SJSA1 (cell line): ENCODE results near the gene PRR22. TPM values are rescaled to one million over a fixed set of nuclear protein-coding genes. Genes with fewer than 3 reads are reported as not detected.
A peak's percentile ranks its signal among the peaks of the same experiment; 100 is the strongest.

Experiments
- DNase-seq, 2 experiments: peaks; one replicate each; pipeline ENCODE4 v3.0.0-alpha.2; 2015 to 2020; ENCODE audit warnings: low spot score in 2 of 2, low read depth in 1 of 2
- H3K27ac ChIP-seq: fragments of 250-450 bp; sonication (Bioruptor Pico); 2 replicates; pipeline ENCODE4 v1.5.1; 2020; ENCODE audit warnings: mild to moderate bottlenecking, moderate library complexity
- H3K27me3 ChIP-seq: fragments of 250-450 bp; sonication (Bioruptor Pico); replicated peaks from 2 replicates; pipeline ENCODE4 v1.5.1; 2020; ENCODE audit warnings: mild to moderate bottlenecking, moderate library complexity
- H3K36me3 ChIP-seq: fragments of 250-450 bp; sonication (Bioruptor Pico); 2 replicates; pipeline ENCODE4 v1.5.1; 2020; ENCODE audit warnings: mild to moderate bottlenecking
- H3K4me1 ChIP-seq: fragments of 250-450 bp; sonication (Bioruptor Pico); replicated peaks from 2 replicates; pipeline ENCODE4 v1.6.1; 2021; ENCODE audit warnings: mild to moderate bottlenecking
- H3K4me3 ChIP-seq: fragments of 250-450 bp; sonication (Bioruptor Pico); 2 replicates; pipeline ENCODE4 v1.5.1; 2020; ENCODE audit warnings: mild to moderate bottlenecking
- H3K9me3 ChIP-seq: fragments of 250-450 bp; sonication (Bioruptor Pico); replicated peaks from 2 replicates; pipeline ENCODE4 v1.5.1; 2020; ENCODE audit warnings: mild to moderate bottlenecking
- total RNA-seq: library from RNA; depleted of rRNA; stranded (reverse); fragments of >200 nt; shearing (Covaris generic); gene quantifications from 2 replicates; pipeline ENCODE4 v1.2.3, GENCODE V29; 2014; rRNA removed

Gene PRR22
- 0.76 and 2.0 TPM in 2 replicates for total RNA-seq

DNA sequence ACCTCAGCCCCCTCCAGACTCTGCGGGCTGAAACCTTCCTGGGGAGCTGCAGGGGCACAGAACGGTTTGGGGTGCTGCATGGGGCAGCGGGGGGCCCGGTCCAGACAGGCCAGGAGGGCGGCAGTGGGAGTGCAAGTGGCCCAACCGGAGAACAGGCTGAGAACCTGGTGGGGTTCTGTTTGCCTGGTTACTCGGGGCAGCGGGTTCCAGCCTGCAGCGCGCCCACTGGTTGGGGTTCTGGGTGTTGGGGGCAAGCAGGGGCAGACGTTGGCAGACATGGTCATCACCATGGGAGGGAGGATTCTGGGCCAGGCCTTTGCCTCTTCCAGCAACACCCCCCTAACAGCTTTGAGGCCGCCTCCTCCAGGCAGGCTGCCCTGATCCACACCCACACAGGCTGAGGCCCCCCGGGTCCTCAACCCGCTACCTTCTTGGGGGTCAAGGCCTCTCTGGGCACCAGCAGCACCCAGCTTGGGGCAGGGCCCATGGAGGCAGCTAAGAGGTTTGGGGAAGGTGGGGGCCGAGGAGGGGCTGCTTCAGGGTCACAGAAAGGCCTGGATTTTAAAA, at the start of gene PRR22:
PRR22 (minus strand) TSS at position 166 of the 567 bp plus-strand sequence; CDS start at position 80, 86 bp downstream.
- Histone ChIP-seq H3K9me3 (no peaks in the 10 kb centered on the region), H3K36me3 (peaks cover 58% of the 10 kb centered on the region), H3K4me3 (no peak within 1 kb of the TSS), H3K27ac (no peak within 1 kb of the TSS), H3K27me3 (no peaks in the 10 kb centered on the region), H3K4me1 (no peaks in the 10 kb centered on the region)
- DNase-seq: peak in 1 of 2 experiments; percentile 40

- H3K27me3 ChIP-seq: no peaks in the 10 kb centered on the region
Measured at GRCh38 chr19:5832527-5833216, 48.1 kb upstream of the PRR22 start.

GRCh38 chr19:5832061-5832460, 47.5 kb upstream of the PRR22 start:
- H3K4me1 ChIP-seq: peaks cover 8% of the 10 kb centered on the region
- no peaks in the 10 kb centered on the region for H3K36me3 ChIP-seq
- no peak for DNase-seq
- H3K27ac ChIP-seq: no peak overlapping the region
- H3K4me3 ChIP-seq: no peak overlapping the region
- no peaks in the 10 kb centered on the region for H3K9me3 ChIP-seq
- H3K27me3 ChIP-seq: no peaks in the 10 kb centered on the region

More at GRCh38 chr19:5832527-5833216, 48.1 kb upstream of the PRR22 start:
- Histone ChIP-seq H3K27ac (no peak overlapping the region), H3K4me1 (peaks cover 8% of the 10 kb centered on the region), H3K36me3 (no peaks in the 10 kb centered on the region), H3K9me3 (no peaks in the 10 kb centered on the region), H3K4me3 (no peak overlapping the region)
- DNase-seq: no peak

- no peak for DNase-seq
- Histone ChIP-seq H3K9me3 (no peaks in the 10 kb centered on the region), H3K27me3 (no peaks in the 10 kb centered on the region), H3K36me3 (no peaks in the 10 kb centered on the region), H3K4me1 (peaks cover 8% of the 10 kb centered on the region), H3K27ac (no peak overlapping the region), H3K4me3 (no peak overlapping the region)
Measured at GRCh38 chr19:5831159-5831558, 46.6 kb upstream of the PRR22 start.

GRCh38 chr19:5829567-5830310, 45.2 kb upstream of the PRR22 start:
- DNase-seq: no peak
- Histone ChIP-seq H3K4me3 (no peak overlapping the region), H3K27ac (no peak overlapping the region)

DNA sequence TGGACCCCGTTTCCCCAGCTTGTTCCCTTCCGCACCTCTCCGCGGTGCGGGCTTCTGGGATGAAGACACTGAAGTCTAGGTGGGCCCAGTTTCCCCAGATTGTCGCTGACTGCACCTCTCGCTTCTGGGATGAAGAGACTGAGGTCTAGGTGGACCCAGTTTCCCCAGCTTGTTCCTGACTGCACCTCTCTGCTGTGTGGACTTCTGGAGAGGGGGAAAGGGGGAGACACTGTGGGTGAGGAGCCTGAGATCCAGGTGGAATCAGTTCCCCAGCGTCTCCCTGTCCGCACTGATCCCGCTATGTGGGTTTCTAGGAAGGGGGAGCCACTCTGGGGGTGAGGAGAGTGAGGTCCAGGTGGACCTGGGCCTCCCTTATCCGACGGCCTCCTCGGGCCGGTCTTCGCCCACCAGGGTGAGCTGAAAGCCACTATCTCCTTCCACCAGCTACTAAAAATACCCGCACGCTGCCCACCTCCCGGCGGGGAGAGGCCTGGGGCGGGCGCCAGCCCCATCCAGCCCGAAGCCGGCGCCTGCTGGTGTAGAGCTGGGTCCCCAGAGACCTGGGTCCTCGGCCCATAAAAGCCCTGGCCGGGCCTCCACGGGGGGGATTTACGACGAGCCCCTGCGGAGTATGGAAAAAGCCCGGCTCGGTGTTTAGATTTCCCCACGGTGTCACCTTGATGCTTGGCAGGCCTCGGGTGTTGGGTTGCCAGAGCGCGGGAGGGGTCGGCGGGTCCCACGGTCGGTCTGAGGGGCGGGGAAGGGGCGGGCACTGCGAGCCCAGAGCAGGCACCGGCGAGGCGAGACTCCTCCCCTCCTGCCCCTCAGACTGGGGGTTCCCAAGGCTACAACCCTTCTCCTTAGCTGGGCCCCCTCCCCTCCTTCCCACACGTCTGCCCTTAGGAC, 44.4 kb upstream of the PRR22 start:
- DNase-seq: no peak
- H3K27ac ChIP-seq: no peak overlapping the region
- H3K9me3 ChIP-seq: no peaks in the 10 kb centered on the region

More at GRCh38 chr19:5829567-5830310, 45.2 kb upstream of the PRR22 start:
- Histone ChIP-seq H3K9me3 (no peaks in the 10 kb centered on the region), H3K4me1 (peaks cover 8% of the 10 kb centered on the region), H3K27me3 (no peaks in the 10 kb centered on the region), H3K36me3 (no peaks in the 10 kb centered on the region)

DNA sequence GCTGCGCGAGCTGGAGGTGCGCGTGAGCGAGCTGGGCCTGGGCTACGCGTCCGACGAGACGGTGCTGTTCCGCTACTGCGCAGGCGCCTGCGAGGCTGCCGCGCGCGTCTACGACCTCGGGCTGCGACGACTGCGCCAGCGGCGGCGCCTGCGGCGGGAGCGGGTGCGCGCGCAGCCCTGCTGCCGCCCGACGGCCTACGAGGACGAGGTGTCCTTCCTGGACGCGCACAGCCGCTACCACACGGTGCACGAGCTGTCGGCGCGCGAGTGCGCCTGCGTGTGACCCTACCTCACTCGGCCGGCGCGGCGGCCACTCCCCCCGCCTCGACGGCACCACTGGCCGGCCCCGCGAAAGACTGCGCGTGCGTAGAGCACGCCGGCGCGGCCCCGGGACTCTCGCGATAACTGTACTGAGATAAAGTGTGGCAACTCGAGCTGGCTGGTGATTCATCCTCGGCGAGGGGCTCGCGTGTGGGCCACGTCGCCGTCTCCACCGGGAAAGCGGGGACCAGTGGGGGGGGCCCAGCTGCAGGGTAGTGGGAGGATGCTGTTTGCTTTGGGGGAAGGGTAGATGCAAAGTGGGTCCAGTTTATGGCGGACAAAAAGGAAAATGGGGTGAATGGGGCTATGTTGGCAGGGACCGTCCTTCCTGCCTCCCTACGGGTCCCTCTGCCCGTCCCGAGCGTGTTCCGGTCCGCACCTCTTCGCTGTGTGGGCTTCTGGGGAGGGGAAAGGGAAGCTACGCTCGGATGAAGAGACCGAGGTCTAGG, 43.5 kb upstream of the PRR22 start:
- Histone ChIP-seq H3K27me3 (no peaks in the 10 kb centered on the region), H3K36me3 (no peaks in the 10 kb centered on the region), H3K27ac (no peak overlapping the region), H3K4me3 (peak overlapping the region; percentile 38), H3K4me1 (peaks cover 8% of the 10 kb centered on the region), H3K9me3 (no peaks in the 10 kb centered on the region)
- DNase-seq: peak; percentile 74 to 78

More for the DNA sequence above, 44.4 kb upstream of the PRR22 start:
- Histone ChIP-seq H3K27me3 (no peaks in the 10 kb centered on the region), H3K36me3 (no peaks in the 10 kb centered on the region), H3K4me3 (peak overlapping the region; percentile 38), H3K4me1 (peaks cover 8% of the 10 kb centered on the region)

DNA sequence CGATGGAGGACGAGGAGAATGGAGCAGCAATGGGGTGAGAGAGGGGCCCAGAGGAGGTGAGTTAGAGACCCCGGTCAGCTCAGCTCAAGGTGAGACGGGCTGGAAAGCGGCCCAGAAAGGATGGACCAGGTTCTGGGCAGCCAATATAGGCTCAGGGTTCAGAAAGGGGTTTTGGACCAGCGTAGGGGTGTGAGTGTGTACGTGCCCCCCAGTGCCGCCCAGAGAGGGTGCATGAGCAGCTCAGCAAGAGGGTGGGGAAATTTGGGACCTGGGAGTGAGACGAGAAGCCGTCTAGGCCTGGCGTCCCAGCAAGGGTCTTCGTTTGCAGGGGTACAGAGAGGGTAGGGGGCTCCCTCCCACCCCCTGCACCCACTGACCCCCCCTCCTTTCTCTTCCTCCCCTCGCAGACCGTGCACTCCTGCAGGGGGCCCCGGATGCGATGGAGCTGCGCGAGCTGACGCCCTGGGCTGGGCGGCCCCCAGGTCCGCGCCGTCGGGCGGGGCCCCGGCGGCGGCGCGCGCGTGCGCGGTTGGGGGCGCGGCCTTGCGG, 42.9 kb upstream of the PRR22 start:
- no peak overlapping the region for H3K27ac ChIP-seq

DNA sequence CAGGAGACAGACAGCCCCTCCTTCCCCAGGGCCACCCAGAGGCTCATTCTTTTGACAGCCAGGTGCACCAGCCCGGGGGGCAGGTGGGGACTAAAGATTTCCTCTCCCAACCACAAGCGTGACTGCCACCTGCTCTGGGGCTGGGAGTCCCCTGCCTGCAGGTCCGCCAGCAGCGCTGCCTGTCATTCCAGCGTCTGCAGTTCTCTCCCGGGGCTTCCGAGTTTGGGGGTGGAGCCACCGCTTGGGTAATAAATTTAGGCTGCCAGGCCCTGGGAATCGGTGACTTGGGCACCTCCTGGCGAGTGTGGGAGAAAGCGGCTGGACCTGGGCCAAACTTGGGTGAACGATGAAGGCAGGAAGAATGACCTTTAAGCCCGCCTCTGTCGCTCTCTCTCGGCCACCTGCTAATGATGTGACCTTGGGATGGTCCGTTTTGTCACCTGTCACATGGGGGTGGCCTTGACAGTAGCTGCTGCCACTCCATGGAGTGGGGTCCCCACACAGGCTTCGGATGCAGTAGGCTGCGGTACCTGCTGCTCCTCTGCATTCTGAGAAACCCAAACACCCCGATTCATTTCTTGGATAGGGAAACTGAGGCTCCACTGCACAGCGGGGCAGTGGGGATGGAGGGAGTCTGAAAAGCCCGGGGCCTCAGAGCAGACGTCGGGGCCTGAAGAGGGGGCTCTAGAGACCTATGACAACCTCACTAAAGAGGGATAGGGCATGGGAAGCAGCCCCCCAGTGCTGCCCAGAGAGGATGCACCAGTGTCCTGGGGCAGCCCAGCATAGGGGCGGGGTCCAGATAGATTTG, 42.2 kb upstream of the PRR22 start:
- Histone ChIP-seq H3K9me3 (no peaks in the 10 kb centered on the region), H3K27ac (no peak overlapping the region), H3K4me1 (peaks cover 8% of the 10 kb centered on the region), H3K27me3 (no peaks in the 10 kb centered on the region), H3K4me3 (no peak overlapping the region), H3K36me3 (no peaks in the 10 kb centered on the region)
- no peak for DNase-seq

More for the DNA sequence above, 42.9 kb upstream of the PRR22 start:
- Histone ChIP-seq H3K4me3 (peak overlapping the region; percentile 38), H3K27me3 (no peaks in the 10 kb centered on the region), H3K4me1 (peaks cover 8% of the 10 kb centered on the region), H3K36me3 (no peaks in the 10 kb centered on the region), H3K9me3 (no peaks in the 10 kb centered on the region)
- no peak for DNase-seq

DNA sequence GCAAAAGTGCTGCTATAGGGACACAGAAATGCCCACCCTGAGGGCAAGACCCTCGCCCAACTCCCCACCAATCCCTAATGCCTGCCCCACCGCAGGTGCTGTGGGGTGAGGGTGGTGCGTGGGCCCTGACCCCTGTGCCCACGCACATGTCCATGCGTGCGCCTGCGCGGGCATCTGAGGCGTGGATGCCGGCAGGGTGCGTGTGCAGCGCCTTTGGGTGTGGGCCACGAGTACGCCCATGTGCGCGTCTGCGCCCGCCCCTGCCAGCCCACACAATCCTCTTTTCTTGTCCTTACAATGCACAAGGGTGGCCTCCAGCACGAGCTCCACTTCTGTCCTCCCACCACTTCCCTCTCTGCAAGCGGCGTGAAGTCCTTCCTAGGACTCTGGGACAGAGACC, 40.6 kb upstream of the PRR22 start:
- no peak for DNase-seq
- H3K27me3 ChIP-seq: no peaks in the 10 kb centered on the region
- no peaks in the 10 kb centered on the region for H3K9me3 ChIP-seq
- no peak overlapping the region for H3K4me3 ChIP-seq
- peaks cover 8% of the 10 kb centered on the region for H3K4me1 ChIP-seq
- H3K27ac ChIP-seq: no peak overlapping the region
- H3K36me3 ChIP-seq: no peaks in the 10 kb centered on the region

DNA sequence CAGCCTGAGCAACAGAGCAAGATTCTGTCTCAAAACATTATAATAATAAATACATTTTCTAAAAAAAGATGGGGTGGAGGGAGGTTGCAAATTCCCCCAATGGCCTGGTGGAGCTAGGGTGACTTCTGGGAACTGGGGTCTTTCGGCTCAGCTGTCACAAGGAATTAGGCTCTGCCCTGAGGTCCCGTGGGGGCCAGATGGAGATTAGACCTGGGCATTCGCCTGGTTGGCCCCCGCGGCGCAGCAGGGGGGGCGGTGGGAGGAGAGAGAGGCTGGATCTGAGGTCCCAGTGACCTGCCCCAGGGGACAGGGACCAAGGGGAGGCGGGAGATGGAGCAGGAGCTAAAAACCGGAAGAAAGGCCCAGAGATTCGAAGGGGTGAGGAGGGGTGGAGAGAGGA, 40.2 kb upstream of the PRR22 start:
- Histone ChIP-seq H3K4me1 (peaks cover 8% of the 10 kb centered on the region), H3K4me3 (no peak overlapping the region), H3K27ac (no peak overlapping the region), H3K36me3 (no peaks in the 10 kb centered on the region), H3K27me3 (no peaks in the 10 kb centered on the region), H3K9me3 (no peaks in the 10 kb centered on the region)
- no peak for DNase-seq
